HepG2 (cell line): ENCODE measurements around the gene TTC28. TPM values are rescaled to one million over a fixed set of nuclear protein-coding genes. Genes with fewer than 3 reads are reported as not detected.

ENCODE experiments used
- ATAC-seq: fragments of 200-7000 bp; cut with Tn5 transposase; 3 replicates; pipeline ENCODE4 v1.9.1; 2020; ENCODE audit warnings: mild to moderate bottlenecking, moderate library complexity
- BruUV-seq: library from RNA; stranded (reverse); fragments of 400-500 nt; replicated peaks from 2 replicates; lab custom pipeline; 2021; lab: Mats Ljungman, UMichigan
- CTCF ChIA-PET: fragments of 300-600 bp; formaldehyde crosslinking; extraction: SDS; loops from one replicate; lab custom pipeline; 2021; ENCODE audit warnings: low total read pairs, inconsistent platforms, low intra/inter-chr PET ratio; lab: Yijun Ruan, JAX
- POLR2A ChIA-PET: fragments of 350-600 bp; sonication (Branson Sonifier 250); formaldehyde crosslinking; loops from one replicate; lab custom pipeline; 2020; ENCODE audit warnings: antibody characterized with exemption, inconsistent platforms; lab: Yijun Ruan, JAX
- DNase-seq: peaks from one replicate; pipeline ENCODE4 v3.0.0-alpha.2; 2015; ENCODE audit warnings: low spot score
- FAIRE-seq: peaks from 3 replicates; lab custom pipeline; 2011; peaks lifted over from hg19 to GRCh38; lab: Jason Lieb, UNC
- H2AFZ ChIP-seq: one replicate; pipeline ENCODE4 v1.6.1; 2011; ENCODE audit warnings: low read length, inconsistent platforms
- H3K27ac ChIP-seq: fragments of 300-600 bp; 3 replicates; pipeline ENCODE4 v1.8.0; 2011; ENCODE audit warnings: mixed run types, mild to moderate bottlenecking, mixed read lengths, low read length, inconsistent platforms; ENCODE audit not compliant: insufficient read depth; ENCODE audit errors: extremely low read length
- H3K27me3 ChIP-seq, 2 experiments: fragments of 200-600 bp in 1 of 2; 2 replicates in 1 of 2; 3 replicates in 1 of 2; pipeline versions ENCODE4 v1.6.0 to v1.8.0; 2011; ENCODE audit warnings: low read length in 2 of 2, mild to moderate bottlenecking in 2 of 2, moderate library complexity in 2 of 2, inconsistent platforms in 1 of 2; ENCODE audit not compliant: insufficient read depth in 2 of 2, control insufficient read depth in 1 of 2
- H3K36me3 ChIP-seq, 2 experiments: fragments of 200-600 bp in 1 of 2; replicated peaks in 1 of 2; 2 replicates in 1 of 2; 3 replicates in 1 of 2; pipeline versions ENCODE4 v1.5.1 to v1.8.0; 2011; ENCODE audit warnings: low read length in 2 of 2, inconsistent platforms in 1 of 2; ENCODE audit not compliant: insufficient read depth in 2 of 2, control insufficient read depth in 1 of 2
- H3K4me1 ChIP-seq: 2 replicates; pipeline ENCODE4 v1.5.1; 2012; ENCODE audit warnings: low read length, inconsistent platforms; ENCODE audit not compliant: insufficient read depth
- H3K4me2 ChIP-seq: 2 replicates; pipeline ENCODE4 v1.6.0; 2011; ENCODE audit warnings: low read depth, low read length, inconsistent platforms
- H3K4me3 ChIP-seq, 3 experiments: fragments of 200-600 bp in 1 of 3; sonication (generic), shearing (Covaris generic) in 1 of 3; replicated peaks in 1 of 3; 2 replicates each; pipeline ENCODE4 v1.5.1; 2011 to 2016; ENCODE audit warnings: low read length in 3 of 3, inconsistent platforms in 2 of 3, low read depth in 2 of 3, mild to moderate bottlenecking in 2 of 3, control low read depth in 1 of 3, mixed read lengths in 1 of 3; ENCODE audit not compliant: insufficient read depth in 1 of 3
- H3K79me2 ChIP-seq: one replicate; pipeline ENCODE4 v1.6.1; 2011; ENCODE audit warnings: low read length, inconsistent platforms; ENCODE audit not compliant: insufficient read depth
- H3K9ac ChIP-seq: 2 replicates; pipeline ENCODE4 v1.6.0; 2011; ENCODE audit warnings: mild to moderate bottlenecking, low read depth, low read length, inconsistent platforms; ENCODE audit not compliant: insufficient read depth
- H3K9me3 ChIP-seq: 2 replicates; pipeline ENCODE4 v1.5.1; 2012; ENCODE audit warnings: mild to moderate bottlenecking, low read length
- H4K20me1 ChIP-seq: 2 replicates; pipeline ENCODE4 v1.6.0; 2011; ENCODE audit warnings: inconsistent platforms, mild to moderate bottlenecking, low read length, moderate library complexity; ENCODE audit not compliant: insufficient read depth
- GABPB1 ChIP-seq: IDR thresholded peaks from 2 replicates; pipeline ENCODE4 v1.6.1; 2016; ENCODE audit warnings: mild to moderate bottlenecking, missing genetic modification reagents, moderate library complexity, missing compliant biosample characterization
- GZF1 ChIP-seq: sonication (generic); formaldehyde crosslinking; IDR thresholded peaks from 2 replicates; pipeline ENCODE4 v1.5.1; 2020; ENCODE audit warnings: mild to moderate bottlenecking, missing genetic modification reagents
- LBX2 ChIP-seq: sonication (generic); formaldehyde crosslinking; IDR thresholded peaks from 2 replicates; pipeline ENCODE4 v1.5.0; 2020; ENCODE audit warnings: missing genetic modification reagents, mild to moderate bottlenecking, borderline replicate concordance
- POLR2G ChIP-seq: fragments of 200-400 bp; formaldehyde crosslinking; IDR thresholded peaks from 2 replicates; pipeline ENCODE4 v1.6.1; 2018; ENCODE audit warnings: mild to moderate bottlenecking, low read depth, low read length, moderate library complexity
- TBX2 ChIP-seq: sonication (generic); formaldehyde crosslinking; IDR thresholded peaks from 2 replicates; pipeline ENCODE4 v1.5.0; 2020; ENCODE audit warnings: missing genetic modification reagents, mild to moderate bottlenecking, borderline replicate concordance
- ZFP41 ChIP-seq: sonication (generic); formaldehyde crosslinking; IDR thresholded peaks from 2 replicates; pipeline ENCODE4 v1.4.0; 2020; ENCODE audit warnings: mild to moderate bottlenecking, missing genetic modification reagents, borderline replicate concordance
- ZFP62 ChIP-seq: sonication (generic); formaldehyde crosslinking; IDR thresholded peaks from 2 replicates; pipeline ENCODE4 v1.4.0; 2020; ENCODE audit warnings: missing genetic modification reagents
- ZSCAN22 ChIP-seq: sonication (generic); formaldehyde crosslinking; IDR thresholded peaks from 2 replicates; pipeline ENCODE4 v1.4.0; 2020; ENCODE audit warnings: mild to moderate bottlenecking, missing genetic modification reagents
- WGBS: methylation state at CpG from one replicate; pipeline ENCODE4 v1.1.6; 2017; ENCODE audit warnings: low lambda C conversion rate; 5-methylcytosine and 5-hydroxymethylcytosine counted together
- in situ Hi-C: cut with HindIII; loops from 2 replicates; pipeline ENCODE4 v1.10.0; 2017; ENCODE audit warnings: low pct_unique_long_range_greater_than_20kb; ENCODE audit not compliant: extremely low pct_ligation_motif_present
- intact Hi-C: fragments of 100-400 bp; cut with micrococcal nuclease; formaldehyde crosslinking; loops from one replicate; pipeline ENCODE4 v1.10.0; 2022; ENCODE audit not compliant: unreplicated experiment
- polyA plus RNA-seq, 8 experiments: library from polyadenylated mRNA; depleted of rRNA in 3 of 8; stranded (reverse) in 7 of 8; unstranded in 1 of 8; fragments of >200 nt; fragmentation: Illumina TruSeq in 4 of 8; extraction: Trizol in 4 of 8; gene quantifications; 2 replicates each; pipeline versions ENCODE4 v1.2.1 to v1.2.3, GENCODE V29; 2011 to 2016; ENCODE audit warnings: low read depth in 4 of 8, missing spikeins in 1 of 8, mixed read lengths in 1 of 8; ENCODE audit not compliant: insufficient read depth in 1 of 8
- total RNA-seq, 5 experiments: library from RNA; depleted of rRNA; stranded (reverse); fragments of >200 nt; fragmentation: Illumina TruSeq; extraction: Trizol; gene quantifications; 2 replicates each; pipeline ENCODE4 v1.2.3, GENCODE V29; 2016; ENCODE audit warnings: low read depth in 1 of 5
- TF ChIP-seq, protein P1 (sequence below): sonication (generic); formaldehyde crosslinking; IDR thresholded peaks from 2 replicates; pipeline ENCODE4 v1.5.0; 2020; ENCODE audit warnings: mild to moderate bottlenecking, missing genetic modification reagents, moderate library complexity

The TTC28 gene
- total and polyA plus RNA-seq, 2 of the 13 experiments (the other 11 are each of a cell fraction or from before 2014, with no cell fraction given), result 4.2 to 13.1 TPM

- TF ChIP-seq, protein P1, sequence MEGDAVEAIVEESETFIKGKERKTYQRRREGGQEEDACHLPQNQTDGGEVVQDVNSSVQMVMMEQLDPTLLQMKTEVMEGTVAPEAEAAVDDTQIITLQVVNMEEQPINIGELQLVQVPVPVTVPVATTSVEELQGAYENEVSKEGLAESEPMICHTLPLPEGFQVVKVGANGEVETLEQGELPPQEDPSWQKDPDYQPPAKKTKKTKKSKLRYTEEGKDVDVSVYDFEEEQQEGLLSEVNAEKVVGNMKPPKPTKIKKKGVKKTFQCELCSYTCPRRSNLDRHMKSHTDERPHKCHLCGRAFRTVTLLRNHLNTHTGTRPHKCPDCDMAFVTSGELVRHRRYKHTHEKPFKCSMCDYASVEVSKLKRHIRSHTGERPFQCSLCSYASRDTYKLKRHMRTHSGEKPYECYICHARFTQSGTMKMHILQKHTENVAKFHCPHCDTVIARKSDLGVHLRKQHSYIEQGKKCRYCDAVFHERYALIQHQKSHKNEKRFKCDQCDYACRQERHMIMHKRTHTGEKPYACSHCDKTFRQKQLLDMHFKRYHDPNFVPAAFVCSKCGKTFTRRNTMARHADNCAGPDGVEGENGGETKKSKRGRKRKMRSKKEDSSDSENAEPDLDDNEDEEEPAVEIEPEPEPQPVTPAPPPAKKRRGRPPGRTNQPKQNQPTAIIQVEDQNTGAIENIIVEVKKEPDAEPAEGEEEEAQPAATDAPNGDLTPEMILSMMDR (CRISPR knock-in tag), result no peak
- no peak for TF ChIP-seq ZFP41 (CRISPR knock-in tag)
- no peak for TF ChIP-seq TBX2
- TF ChIP-seq ZSCAN22, result no peak
Measured at GRCh38 chr22:28222052-28222451, 457.6 kb downstream of the TTC28 start (continued).

GRCh38 chr22:28220626-28221363, 458.8 kb downstream of the TTC28 start:
- in situ Hi-C loops, result no loop called here
- no peak for FAIRE-seq
- CTCF ChIA-PET, result no interaction called here
- Histone ChIP-seq H4K20me1 (no peaks in the 10 kb centered on the region), H3K9me3 (no peaks in the 10 kb centered on the region), H3K4me1 (0 out of 2 replicates have a peak, but pooled peaks cover 6% of the 10 kb centered on the region), H3K4me2 (no peak overlapping the region), H3K27me3 (no peaks in the 10 kb centered on the region), H3K4me3 (no peak overlapping the region), H3K79me2 (no peaks in the 10 kb centered on the region), H3K36me3 (no peaks in the 10 kb centered on the region), H2AFZ (no peak overlapping the region), H3K27ac (no peak overlapping the region), H3K9ac (no peak overlapping the region)
- WGBS, result 95% methylated on average over 5 of the region's 5 CpGs
- no TSS peak for BruUV-seq
- POLR2A ChIA-PET, result no interaction called here
- DNase-seq, result no peak
- intact Hi-C loops, result no loop called here
- TF ChIP-seq LBX2 (CRISPR knock-in tag) (no peak), ZFP41 (CRISPR knock-in tag) (no peak), ZFP62 (CRISPR knock-in tag) (no peak), POLR2G (no peak), GZF1 (CRISPR knock-in tag) (no peak), GABPB1 (CRISPR knock-in tag) (no peak)
- ATAC-seq, result no peak
